Measurements from ENCODE around the gene ASPHD2.
"Not testable (repeated sequence)": the region's sequence is repeated elsewhere in the genome, so short reads cannot be mapped to it uniquely, and the experiment has no call there.

Gene ASPHD2

DNA sequence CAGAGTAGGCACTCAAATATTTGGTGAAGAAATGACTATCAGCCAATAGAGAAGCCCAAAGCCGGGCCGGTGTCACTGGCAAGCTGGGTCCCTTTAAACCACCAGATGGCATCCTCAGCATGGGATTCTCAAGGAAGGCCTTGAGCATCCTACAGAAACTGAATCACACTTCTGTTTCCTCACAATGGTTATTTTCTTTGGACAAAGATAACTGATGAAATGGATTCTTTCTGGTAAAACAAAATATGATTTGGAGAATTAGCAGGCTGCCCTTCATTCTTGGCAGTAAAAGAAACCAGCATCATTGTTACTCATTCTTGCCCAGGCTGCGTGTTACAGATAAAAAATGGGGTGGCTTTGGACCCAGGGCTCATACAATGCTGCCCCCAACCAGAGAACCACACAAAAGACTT, 30.3 kb upstream of the ASPHD2 start:
- no peak overlapping the region for H2BK120ac ChIP-seq (ENCODE audit: low read depth, low read length)
- no peaks in the 10 kb centered on the region for H3K4me1 ChIP-seq (ENCODE audit: control insufficient read depth, low read depth, low read length)
- H4K8ac ChIP-seq (ENCODE audit: low read depth, low read length) = no peak overlapping the region
- no peak overlapping the region for H4K5ac ChIP-seq (ENCODE audit: low read length)
- H3K56ac ChIP-seq (ENCODE audit: low read length) = no peak overlapping the region
- whole genome bisulfite sequencing (ENCODE audit: extremely low coverage, insufficient coverage, low lambda C conversion rate) = no CpG with 5 or more reads among the region's 3 CpGs
- DNase-seq = peak; percentile 77
- H2BK15ac ChIP-seq (replicated peaks; ENCODE audit: low read depth) = no peak overlapping the region
- H3K36me3 ChIP-seq (ENCODE audit: control insufficient read depth, insufficient read depth, low read length) = no peaks in the 10 kb centered on the region
- no peak overlapping the region for H2BK5ac ChIP-seq (ENCODE audit: low read length)
- H3K4me2 ChIP-seq (ENCODE audit: low read length) = no peak overlapping the region
- no peak overlapping the region for H3K23ac ChIP-seq (ENCODE audit: low read length)
- H3K27ac ChIP-seq (ENCODE audit: low read depth, low read length) = no peak overlapping the region
- H3K4me3 ChIP-seq (ENCODE audit: low read length) = no peak overlapping the region
- no peak overlapping the region for H3K4ac ChIP-seq (ENCODE audit: low read depth, low read length)
- no peak overlapping the region for H2AK5ac ChIP-seq (ENCODE audit: low read length)
- H3K18ac ChIP-seq (ENCODE audit: low read length) = no peak overlapping the region
- H3K79me1 ChIP-seq (ENCODE audit: low read length) = no peaks in the 10 kb centered on the region
- H3K9ac ChIP-seq (ENCODE audit: low read length) = no peak overlapping the region
- no peaks in the 10 kb centered on the region for H3K27me3 ChIP-seq (ENCODE audit: insufficient read depth, low read length, poor library complexity)
- no peaks in the 10 kb centered on the region for H3K79me2 ChIP-seq (ENCODE audit: control insufficient read depth, insufficient read depth, low read length)

DNA sequence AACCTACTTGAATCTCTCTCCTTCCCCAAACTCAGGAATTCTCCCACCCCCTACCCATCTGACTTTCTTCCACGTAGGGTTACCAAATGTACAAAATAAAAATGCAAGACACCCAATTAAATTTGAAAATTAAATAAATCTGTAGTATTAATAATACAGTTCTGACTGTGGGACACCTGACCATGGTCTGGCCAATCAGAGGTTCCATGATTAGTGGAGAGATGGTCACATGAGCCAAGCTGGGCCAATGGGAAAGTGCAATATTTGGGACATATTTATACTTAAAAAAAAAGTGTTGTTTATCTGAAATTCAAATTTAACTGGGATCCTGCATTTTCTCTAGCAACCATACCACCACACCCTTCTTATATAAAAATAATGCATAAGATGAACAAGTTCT, 29.8 kb upstream of the ASPHD2 start:
- Histone ChIP-seq H3K4me2 (ENCODE audit: low read length) (no peak overlapping the region), H3K36me3 (ENCODE audit: control insufficient read depth, insufficient read depth, low read length) (no peaks in the 10 kb centered on the region), H3K27ac (ENCODE audit: low read depth, low read length) (no peak overlapping the region), H3K79me2 (ENCODE audit: control insufficient read depth, insufficient read depth, low read length) (no peaks in the 10 kb centered on the region), H3K9ac (ENCODE audit: low read length) (no peak overlapping the region), H2BK15ac (replicated peaks; ENCODE audit: low read depth) (no peak overlapping the region), H3K18ac (ENCODE audit: low read length) (no peak overlapping the region), H2BK120ac (ENCODE audit: low read depth, low read length) (no peak overlapping the region), H3K27me3 (ENCODE audit: insufficient read depth, low read length, poor library complexity) (no peaks in the 10 kb centered on the region), H3K4me1 (ENCODE audit: control insufficient read depth, low read depth, low read length) (peaks cover 2% of the 10 kb centered on the region), H3K79me1 (ENCODE audit: low read length) (no peaks in the 10 kb centered on the region), H3K56ac (ENCODE audit: low read length) (no peak overlapping the region), H3K23ac (ENCODE audit: low read length) (no peak overlapping the region), H2BK5ac (ENCODE audit: low read length) (no peak overlapping the region), H4K5ac (ENCODE audit: low read length) (no peak overlapping the region), H2AK5ac (ENCODE audit: low read length) (no peak overlapping the region), H3K4ac (ENCODE audit: low read depth, low read length) (no peak overlapping the region), H4K8ac (ENCODE audit: low read depth, low read length) (no peak overlapping the region), H3K4me3 (ENCODE audit: low read length) (no peak overlapping the region)
- WGBS (ENCODE audit: extremely low coverage, insufficient coverage, low lambda C conversion rate) = no CpG with 5 or more reads among the region's 1 CpG
- DNase-seq = no peak

- Histone ChIP-seq H3K4me1 (ENCODE audit: control insufficient read depth, low read depth, low read length) (peaks cover 6% of the 10 kb centered on the region), H3K27ac (ENCODE audit: low read depth, low read length) (no peak overlapping the region), H2BK5ac (ENCODE audit: low read length) (no peak overlapping the region), H3K4me2 (ENCODE audit: low read length) (no peak overlapping the region), H2AK5ac (ENCODE audit: low read length) (no peak overlapping the region), H3K79me1 (ENCODE audit: low read length) (no peaks in the 10 kb centered on the region), H3K23ac (ENCODE audit: low read length) (no peak overlapping the region), H3K56ac (ENCODE audit: low read length) (no peak overlapping the region), H3K79me2 (ENCODE audit: control insufficient read depth, insufficient read depth, low read length) (no peaks in the 10 kb centered on the region), H2BK15ac (replicated peaks; ENCODE audit: low read depth) (no peak overlapping the region), H3K9ac (ENCODE audit: low read length) (no peak overlapping the region), H3K36me3 (ENCODE audit: control insufficient read depth, insufficient read depth, low read length) (no peaks in the 10 kb centered on the region), H3K18ac (ENCODE audit: low read length) (no peak overlapping the region), H4K5ac (ENCODE audit: low read length) (no peak overlapping the region), H2BK120ac (ENCODE audit: low read depth, low read length) (no peak overlapping the region), H3K4me3 (ENCODE audit: low read length) (no peak overlapping the region), H3K27me3 (ENCODE audit: insufficient read depth, low read length, poor library complexity) (no peaks in the 10 kb centered on the region), H4K8ac (ENCODE audit: low read depth, low read length) (no peak overlapping the region), H3K4ac (ENCODE audit: low read depth, low read length) (no peak overlapping the region)
- WGBS (ENCODE audit: extremely low coverage, insufficient coverage, low lambda C conversion rate) = no CpG with 5 or more reads among the region's 5 CpGs
- peak; percentile 43 for DNase-seq
These were observed 27.3 kb upstream of the ASPHD2 start for GRCh38 chr22:26401726-26402125.

- Histone ChIP-seq H3K27ac (ENCODE audit: low read depth, low read length) (peak overlapping the region; percentile 88), H3K27me3 (ENCODE audit: insufficient read depth, low read length, poor library complexity) (no peaks in the 10 kb centered on the region), H4K8ac (ENCODE audit: low read depth, low read length) (no peak overlapping the region), H3K79me2 (ENCODE audit: control insufficient read depth, insufficient read depth, low read length) (no peaks in the 10 kb centered on the region), H2BK120ac (ENCODE audit: low read depth, low read length) (peak overlapping the region; percentile 77), H3K4me3 (ENCODE audit: low read length) (no peak overlapping the region), H2AK5ac (ENCODE audit: low read length) (no peak overlapping the region), H3K4ac (ENCODE audit: low read depth, low read length) (no peak overlapping the region), H3K18ac (ENCODE audit: low read length) (peak overlapping the region; percentile 83), H4K5ac (ENCODE audit: low read length) (no peak overlapping the region), H2BK5ac (ENCODE audit: low read length) (peak overlapping the region; percentile 80), H3K23ac (ENCODE audit: low read length) (no peak overlapping the region), H3K4me1 (ENCODE audit: control insufficient read depth, low read depth, low read length) (peaks cover 6% of the 10 kb centered on the region), H3K4me2 (ENCODE audit: low read length) (no peak overlapping the region), H3K9ac (ENCODE audit: low read length) (no peak overlapping the region), H3K79me1 (ENCODE audit: low read length) (no peaks in the 10 kb centered on the region), H2BK15ac (replicated peaks; ENCODE audit: low read depth) (no peak overlapping the region), H3K56ac (ENCODE audit: low read length) (no peak overlapping the region), H3K36me3 (ENCODE audit: control insufficient read depth, insufficient read depth, low read length) (no peaks in the 10 kb centered on the region)
- WGBS (ENCODE audit: extremely low coverage, insufficient coverage, low lambda C conversion rate) = no CpG with 5 or more reads among the region's 6 CpGs
- peak; percentile 93 for DNase-seq
These were observed 24.1 kb upstream of the ASPHD2 start for GRCh38 chr22:26404851-26405421.

- Histone ChIP-seq H3K4me1 (ENCODE audit: control insufficient read depth, low read depth, low read length) (peaks cover 6% of the 10 kb centered on the region), H3K4me2 (ENCODE audit: low read length) (no peak overlapping the region), H4K8ac (ENCODE audit: low read depth, low read length) (no peak overlapping the region), H3K9ac (ENCODE audit: low read length) (no peak overlapping the region), H3K4ac (ENCODE audit: low read depth, low read length) (no peak overlapping the region), H3K79me1 (ENCODE audit: low read length) (no peaks in the 10 kb centered on the region), H3K27me3 (ENCODE audit: insufficient read depth, low read length, poor library complexity) (no peaks in the 10 kb centered on the region), H3K4me3 (ENCODE audit: low read length) (no peak overlapping the region), H2AK5ac (ENCODE audit: low read length) (no peak overlapping the region), H4K5ac (ENCODE audit: low read length) (no peak overlapping the region), H2BK15ac (replicated peaks; ENCODE audit: low read depth) (no peak overlapping the region), H3K56ac (ENCODE audit: low read length) (no peak overlapping the region), H3K36me3 (ENCODE audit: control insufficient read depth, insufficient read depth, low read length) (no peaks in the 10 kb centered on the region), H3K27ac (ENCODE audit: low read depth, low read length) (no peak overlapping the region), H3K18ac (ENCODE audit: low read length) (no peak overlapping the region), H2BK5ac (ENCODE audit: low read length) (no peak overlapping the region), H3K79me2 (ENCODE audit: control insufficient read depth, insufficient read depth, low read length) (no peaks in the 10 kb centered on the region), H3K23ac (ENCODE audit: low read length) (no peak overlapping the region), H2BK120ac (ENCODE audit: low read depth, low read length) (no peak overlapping the region)
- no CpG with 5 or more reads among the region's 4 CpGs for WGBS (ENCODE audit: extremely low coverage, insufficient coverage, low lambda C conversion rate)
- DNase-seq = peak; percentile 36
These were observed 22.9 kb upstream of the ASPHD2 start for GRCh38 chr22:26406118-26406517.

DNA sequence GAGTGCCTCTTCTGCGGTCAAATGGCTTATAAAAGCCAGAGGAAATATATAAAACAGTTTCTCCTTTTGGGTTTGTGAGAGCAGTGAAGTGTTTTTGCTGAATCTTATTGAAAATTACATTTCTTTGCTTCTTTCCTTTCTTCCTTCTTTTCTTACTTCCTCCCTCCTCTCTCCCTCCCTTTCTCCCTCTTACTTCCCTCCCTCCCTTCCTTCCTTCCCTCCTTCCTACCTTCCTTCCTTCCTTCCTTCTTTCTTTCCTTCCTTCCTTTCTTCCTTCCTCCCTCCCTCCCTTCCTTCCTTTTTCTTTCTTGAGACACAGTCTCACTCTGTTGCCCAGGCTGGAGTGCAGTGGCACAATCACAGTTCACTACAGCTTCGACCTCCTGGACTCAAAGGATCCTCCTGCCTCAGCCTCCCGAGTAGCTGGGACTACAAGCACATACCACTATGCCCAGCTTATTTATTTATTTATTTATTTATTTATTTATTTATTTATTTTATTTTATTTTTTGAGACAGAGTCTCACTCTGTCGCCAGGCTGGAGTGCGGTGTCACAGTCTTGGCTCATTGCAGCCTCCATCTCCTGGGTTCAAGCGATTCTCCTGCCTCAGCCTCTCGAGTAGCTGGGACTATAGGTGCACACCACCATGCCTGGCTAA, 20.4 kb upstream of the ASPHD2 start:
- not testable (repeated sequence) for H3K4me1 ChIP-seq (ENCODE audit: control insufficient read depth, low read depth, low read length); H3K56ac ChIP-seq (ENCODE audit: low read length); H3K18ac ChIP-seq (ENCODE audit: low read length); H3K36me3 ChIP-seq (ENCODE audit: control insufficient read depth, insufficient read depth, low read length); DNase-seq; H3K4ac ChIP-seq (ENCODE audit: low read depth, low read length); H3K79me2 ChIP-seq (ENCODE audit: control insufficient read depth, insufficient read depth, low read length); H4K5ac ChIP-seq (ENCODE audit: low read length); H3K27ac ChIP-seq (ENCODE audit: low read depth, low read length); H2BK15ac ChIP-seq (replicated peaks; ENCODE audit: low read depth); H2BK5ac ChIP-seq (ENCODE audit: low read length); H3K79me1 ChIP-seq (ENCODE audit: low read length); H4K8ac ChIP-seq (ENCODE audit: low read depth, low read length); H2BK120ac ChIP-seq (ENCODE audit: low read depth, low read length); H3K4me2 ChIP-seq (ENCODE audit: low read length); H3K9ac ChIP-seq (ENCODE audit: low read length); H3K27me3 ChIP-seq (ENCODE audit: insufficient read depth, low read length, poor library complexity); H3K23ac ChIP-seq (ENCODE audit: low read length); H2AK5ac ChIP-seq (ENCODE audit: low read length); H3K4me3 ChIP-seq (ENCODE audit: low read length)
- no CpG with 5 or more reads among the region's 7 CpGs for WGBS (ENCODE audit: extremely low coverage, insufficient coverage, low lambda C conversion rate)
